MM.1S (cell line): ENCODE data around the gene RNASEH2A.

Source experiments
- DNase-seq: peaks from one replicate; pipeline ENCODE4 v3.0.0-alpha.2; 2015
- H2AFZ ChIP-seq: fragments of 300-600 bp; sonication (generic); 2 replicates; pipeline ENCODE4 v1.6.0; 2016; ENCODE audit warnings: antibody characterized with exemption, low read length
- H3F3A ChIP-seq: fragments of 300-600 bp; sonication (generic); 2 replicates; pipeline ENCODE4 v1.6.1; 2016; ENCODE audit warnings: mild to moderate bottlenecking, antibody characterized with exemption, low read length, moderate library complexity, mixed read lengths; ENCODE audit not compliant: insufficient read depth
- H3K27ac ChIP-seq: fragments of 300-600 bp; sonication (generic); 2 replicates; pipeline ENCODE4 v1.5.1; 2016; ENCODE audit warnings: mild to moderate bottlenecking, low read length
- H3K27me3 ChIP-seq: fragments of 300-600 bp; sonication (generic); replicated peaks from 2 replicates; pipeline ENCODE4 v1.6.0; 2016; ENCODE audit warnings: low read length; ENCODE audit not compliant: insufficient read depth
- H3K36me3 ChIP-seq: fragments of 300-600 bp; sonication (generic); replicated peaks from 2 replicates; pipeline ENCODE4 v1.6.1; 2016; ENCODE audit warnings: mild to moderate bottlenecking, low read length, mixed read lengths; ENCODE audit not compliant: insufficient read depth
- H3K4me1 ChIP-seq: fragments of 300-600 bp; sonication (generic); 2 replicates; pipeline ENCODE4 v1.6.1; 2016; ENCODE audit warnings: low read length, mixed read lengths
- H3K4me2 ChIP-seq: fragments of 300-600 bp; sonication (generic); 2 replicates; pipeline ENCODE4 v1.6.0; 2016; ENCODE audit warnings: low read depth, low read length
- H3K4me3 ChIP-seq: fragments of 300-600 bp; sonication (generic); 2 replicates; pipeline ENCODE4 v1.5.1; 2016; ENCODE audit warnings: low read length, mixed read lengths
- H3K79me2 ChIP-seq: fragments of 300-600 bp; sonication (generic); 2 replicates; pipeline ENCODE4 v1.6.1; 2016; ENCODE audit warnings: mixed run types, low read length, mixed read lengths
- H3K9ac ChIP-seq: fragments of 300-600 bp; sonication (generic); 2 replicates; pipeline ENCODE4 v1.6.1; 2016; ENCODE audit warnings: low read length, mixed read lengths
- H3K9me2 ChIP-seq: fragments of 300-600 bp; sonication (generic); replicated peaks from 2 replicates; pipeline ENCODE4 v1.6.1; 2016; ENCODE audit warnings: mild to moderate bottlenecking, low read length, mixed read lengths; ENCODE audit not compliant: insufficient read depth
- H3K9me3 ChIP-seq: fragments of 300-600 bp; sonication (generic); replicated peaks from 2 replicates; pipeline ENCODE4 v1.6.1; 2016; ENCODE audit warnings: mild to moderate bottlenecking, low read length, mixed read lengths; ENCODE audit not compliant: insufficient read depth
- H4K20me1 ChIP-seq: fragments of 300-600 bp; sonication (generic); 2 replicates; pipeline ENCODE4 v1.6.1; 2016; ENCODE audit warnings: mild to moderate bottlenecking, low read length, moderate library complexity, mixed read lengths; ENCODE audit not compliant: insufficient read depth
- CTCF ChIP-seq: fragments of 300-600 bp; sonication (generic); IDR thresholded peaks from 2 replicates; pipeline ENCODE4 v1.5.1; 2016; ENCODE audit warnings: antibody characterized with exemption, low read length, mixed read lengths
- EZH2 ChIP-seq: fragments of 300-600 bp; sonication (generic); optimal IDR thresholded peaks from 2 replicates; pipeline ENCODE3; 2017; ENCODE audit warnings: low read depth, mild to moderate bottlenecking, antibody characterized with exemption, low read length, mixed read lengths
- EZH2phosphoT487 ChIP-seq: fragments of 300-600 bp; sonication (generic); IDR thresholded peaks from 2 replicates; pipeline ENCODE4 v1.6.1; 2018; ENCODE audit warnings: antibody characterized with exemption, low read length

The RNASEH2A gene

GRCh38 chr19:12806242-12807081, at the start of gene RNASEH2A:
RNASEH2A (plus strand) TSS chr19:12806584; CDS start chr19:12806674, 90 bp downstream.
- H3K4me2 ChIP-seq = peak within 1 kb of the TSS; percentile 92
- H3K27me3 ChIP-seq = no peaks in the 10 kb centered on the region
- H3K27ac ChIP-seq = peak within 1 kb of the TSS; percentile 14; the same call in 1 of the 2 replicates
- no peaks in the 10 kb centered on the region for H3K9me2 ChIP-seq
- peak within 1 kb of the TSS; percentile 93 for H2AFZ ChIP-seq
- peak; percentile 94 for DNase-seq
- H3K9ac ChIP-seq = peak within 1 kb of the TSS; percentile 71
- H4K20me1 ChIP-seq = no peaks in the 10 kb centered on the region
- peak within 1 kb of the TSS; percentile 83 for H3K4me3 ChIP-seq
- no peaks in the 10 kb centered on the region for H3F3A ChIP-seq
- peaks cover 8% of the 10 kb centered on the region for H3K79me2 ChIP-seq
- H3K9me3 ChIP-seq = no peaks in the 10 kb centered on the region
- H3K36me3 ChIP-seq = no peaks in the 10 kb centered on the region
- TF ChIP-seq EZH2 = no peak
- peaks cover 8% of the 10 kb centered on the region for H3K4me1 ChIP-seq

GRCh38 chr19:12757544-12758274, 48.7 kb upstream of the RNASEH2A start:
- Histone ChIP-seq H3K27ac (no peak overlapping the region), H3K79me2 (no peaks in the 10 kb centered on the region), H3K9me2 (no peaks in the 10 kb centered on the region), H2AFZ (peak overlapping the region; percentile 71), H4K20me1 (no peaks in the 10 kb centered on the region), H3K27me3 (peaks cover 33% of the 10 kb centered on the region), H3K4me1 (no peaks in the 10 kb centered on the region), H3K4me2 (peak overlapping the region; percentile 95), H3F3A (no peaks in the 10 kb centered on the region), H3K9ac (no peak overlapping the region; the same call in 1 of the 2 replicates), H3K9me3 (no peaks in the 10 kb centered on the region), H3K36me3 (no peaks in the 10 kb centered on the region), H3K4me3 (peak overlapping the region; percentile 58)
- DNase-seq = peak; percentile 40
- peak; percentile 71 for TF ChIP-seq CTCF
- TF ChIP-seq EZH2phosphoT487 = no peak

- H3K27ac ChIP-seq = no peak overlapping the region
- no peak overlapping the region for H2AFZ ChIP-seq
- no peak overlapping the region for H3K4me3 ChIP-seq
- DNase-seq = no peak
- no peak overlapping the region for H3K4me2 ChIP-seq
- no peaks in the 10 kb centered on the region for H3F3A ChIP-seq
- no peaks in the 10 kb centered on the region for H3K9me2 ChIP-seq
- H3K79me2 ChIP-seq = no peaks in the 10 kb centered on the region
- H3K4me1 ChIP-seq = no peaks in the 10 kb centered on the region
- peaks cover 16% of the 10 kb centered on the region for H3K27me3 ChIP-seq
- no peaks in the 10 kb centered on the region for H3K36me3 ChIP-seq
- TF ChIP-seq EZH2phosphoT487 (no peak), EZH2 (no peak)
- H4K20me1 ChIP-seq = no peaks in the 10 kb centered on the region
- no peak overlapping the region for H3K9ac ChIP-seq
- no peaks in the 10 kb centered on the region for H3K9me3 ChIP-seq
These were observed 46.7 kb upstream of the RNASEH2A start for GRCh38 chr19:12759686-12760085.

- no peaks in the 10 kb centered on the region for H3K79me2 ChIP-seq
- no peaks in the 10 kb centered on the region for H3F3A ChIP-seq
- H3K27ac ChIP-seq = no peak overlapping the region
- no peak overlapping the region for H3K4me2 ChIP-seq
- no peaks in the 10 kb centered on the region for H3K9me2 ChIP-seq
- no peak overlapping the region for H3K9ac ChIP-seq
- peaks cover 3% of the 10 kb centered on the region; the same call in 1 of the 2 replicates for H3K4me1 ChIP-seq
- no peaks in the 10 kb centered on the region for H3K27me3 ChIP-seq
- H3K4me3 ChIP-seq = no peak overlapping the region
- H3K9me3 ChIP-seq = no peaks in the 10 kb centered on the region
- no peak overlapping the region for H2AFZ ChIP-seq
- TF ChIP-seq EZH2 (no peak), CTCF (no peak), EZH2phosphoT487 (no peak)
- no peaks in the 10 kb centered on the region for H4K20me1 ChIP-seq
- H3K36me3 ChIP-seq = no peaks in the 10 kb centered on the region
- DNase-seq = no peak
These were observed 43.3 kb upstream of the RNASEH2A start for GRCh38 chr19:12763100-12763499.
